ENCODE results near the gene ROBO1. TPM values are rescaled to one million over a fixed set of nuclear protein-coding genes. Genes with fewer than 3 reads are reported as not detected.

The ROBO1 gene
- total and polyA plus RNA-seq, 9 donors = 26.2 to 77.2 (median 38.7) TPM

GRCh38 chr3:78647726-78648125 is 1120.1 kb downstream of the ROBO1 start:
- Histone ChIP-seq H3K4me3 (ENCODE audit: low read length) (no peak overlapping the region), H3K9me3 (replicated peaks; ENCODE audit: control insufficient read depth, low read depth, low read length) (no peaks in the 10 kb centered on the region), H3K36me3 (ENCODE audit: control insufficient read depth, insufficient read depth, low read length) (no peaks in the 10 kb centered on the region), H3K27ac (ENCODE audit: low read length) (no peak overlapping the region), H3K27me3 (ENCODE audit: control insufficient read depth, insufficient read depth, low read length) (no peaks in the 10 kb centered on the region), H3K4me1 (ENCODE audit: control insufficient read depth, insufficient read depth, low read length) (no peaks in the 10 kb centered on the region)
- no peak for DNase-seq
- WGBS (ENCODE audit: insufficient coverage) = no CpG with 5 or more reads among the region's 2 CpGs

GRCh38 chr3:78645628-78646310 is 1122.0 kb downstream of the ROBO1 start:
- H3K9me3 ChIP-seq (replicated peaks; ENCODE audit: control insufficient read depth, low read depth, low read length) = no peaks in the 10 kb centered on the region
- H3K27ac ChIP-seq (ENCODE audit: low read length) = no peak overlapping the region
- no peaks in the 10 kb centered on the region for H3K27me3 ChIP-seq (ENCODE audit: control insufficient read depth, insufficient read depth, low read length)
- no peaks in the 10 kb centered on the region for H3K36me3 ChIP-seq (ENCODE audit: control insufficient read depth, insufficient read depth, low read length)
- H3K4me3 ChIP-seq (ENCODE audit: low read length) = no peak overlapping the region
- DNase-seq = peak; percentile 82
- H3K4me1 ChIP-seq (ENCODE audit: control insufficient read depth, insufficient read depth, low read length) = no peaks in the 10 kb centered on the region
- WGBS (ENCODE audit: insufficient coverage) = no CpG with 5 or more reads among the region's 4 CpGs

GRCh38 chr3:78644847-78645246 is 1123.0 kb downstream of the ROBO1 start:
- Histone ChIP-seq H3K4me1 (ENCODE audit: control insufficient read depth, insufficient read depth, low read length) (no peaks in the 10 kb centered on the region), H3K9me3 (replicated peaks; ENCODE audit: control insufficient read depth, low read depth, low read length) (no peaks in the 10 kb centered on the region), H3K36me3 (ENCODE audit: control insufficient read depth, insufficient read depth, low read length) (no peaks in the 10 kb centered on the region), H3K27me3 (ENCODE audit: control insufficient read depth, insufficient read depth, low read length) (no peaks in the 10 kb centered on the region), H3K27ac (ENCODE audit: low read length) (no peak overlapping the region), H3K4me3 (ENCODE audit: low read length) (no peak overlapping the region)
- WGBS (ENCODE audit: insufficient coverage) = no CpG with 5 or more reads among the region's 1 CpG
- no peak for DNase-seq

GRCh38 chr3:78642226-78643035 is 1125.4 kb downstream of the ROBO1 start:
- no peaks in the 10 kb centered on the region for H3K27me3 ChIP-seq (ENCODE audit: control insufficient read depth, insufficient read depth, low read length)
- H3K36me3 ChIP-seq (ENCODE audit: control insufficient read depth, insufficient read depth, low read length) = peaks cover 5% of the 10 kb centered on the region
- WGBS (ENCODE audit: insufficient coverage) = no CpG with 5 or more reads among the region's 3 CpGs
- no peaks in the 10 kb centered on the region for H3K9me3 ChIP-seq (replicated peaks; ENCODE audit: control insufficient read depth, low read depth, low read length)
- DNase-seq = peak; percentile 63
- no peak overlapping the region for H3K27ac ChIP-seq (ENCODE audit: low read length)
- H3K4me3 ChIP-seq (ENCODE audit: low read length) = no peak overlapping the region
- no peaks in the 10 kb centered on the region for H3K4me1 ChIP-seq (ENCODE audit: control insufficient read depth, insufficient read depth, low read length)

- Histone ChIP-seq H3K27me3 (ENCODE audit: control insufficient read depth, insufficient read depth, low read length) (no peaks in the 10 kb centered on the region), H3K9me3 (replicated peaks; ENCODE audit: control insufficient read depth, low read depth, low read length) (no peaks in the 10 kb centered on the region), H3K4me3 (ENCODE audit: low read length) (no peak overlapping the region), H3K4me1 (ENCODE audit: control insufficient read depth, insufficient read depth, low read length) (no peaks in the 10 kb centered on the region), H3K27ac (ENCODE audit: low read length) (no peak overlapping the region), H3K36me3 (ENCODE audit: control insufficient read depth, insufficient read depth, low read length) (peaks cover 7% of the 10 kb centered on the region)
- no peak for DNase-seq
- WGBS (ENCODE audit: insufficient coverage) = no CpG with 5 or more reads among the region's 2 CpGs
Measured at GRCh38 chr3:78641703-78642102, 1126.1 kb downstream of the ROBO1 start.

- Histone ChIP-seq H3K4me1 (ENCODE audit: control insufficient read depth, insufficient read depth, low read length) (no peaks in the 10 kb centered on the region), H3K36me3 (ENCODE audit: control insufficient read depth, insufficient read depth, low read length) (peaks cover 13% of the 10 kb centered on the region), H3K27me3 (ENCODE audit: control insufficient read depth, insufficient read depth, low read length) (no peaks in the 10 kb centered on the region), H3K9me3 (replicated peaks; ENCODE audit: control insufficient read depth, low read depth, low read length) (no peaks in the 10 kb centered on the region), H3K27ac (ENCODE audit: low read length) (no peak overlapping the region), H3K4me3 (ENCODE audit: low read length) (no peak overlapping the region)
- no CpG with 5 or more reads among the region's 3 CpGs for WGBS (ENCODE audit: insufficient coverage)
- DNase-seq = no peak
Measured at GRCh38 chr3:78634316-78634715, 1133.5 kb downstream of the ROBO1 start.

GRCh38 chr3:78633626-78634025 is 1134.2 kb downstream of the ROBO1 start:
- no peaks in the 10 kb centered on the region for H3K4me1 ChIP-seq (ENCODE audit: control insufficient read depth, insufficient read depth, low read length)
- H3K27me3 ChIP-seq (ENCODE audit: control insufficient read depth, insufficient read depth, low read length) = no peaks in the 10 kb centered on the region
- no peaks in the 10 kb centered on the region for H3K9me3 ChIP-seq (replicated peaks; ENCODE audit: control insufficient read depth, low read depth, low read length)
- H3K27ac ChIP-seq (ENCODE audit: low read length) = no peak overlapping the region
- H3K4me3 ChIP-seq (ENCODE audit: low read length) = no peak overlapping the region
- DNase-seq = no peak
- peaks cover 16% of the 10 kb centered on the region for H3K36me3 ChIP-seq (ENCODE audit: control insufficient read depth, insufficient read depth, low read length)
- WGBS (ENCODE audit: insufficient coverage) = no CpG with 5 or more reads among the region's 4 CpGs

- WGBS (ENCODE audit: insufficient coverage) = 74% methylated on average over 3 of the region's 6 CpGs
- H3K9me3 ChIP-seq (replicated peaks; ENCODE audit: control insufficient read depth, low read depth, low read length) = no peaks in the 10 kb centered on the region
- no peaks in the 10 kb centered on the region for H3K27me3 ChIP-seq (ENCODE audit: control insufficient read depth, insufficient read depth, low read length)
- H3K4me1 ChIP-seq (ENCODE audit: control insufficient read depth, insufficient read depth, low read length) = no peaks in the 10 kb centered on the region
- H3K4me3 ChIP-seq (ENCODE audit: low read length) = no peak overlapping the region
- no peak for DNase-seq
- H3K36me3 ChIP-seq (ENCODE audit: control insufficient read depth, insufficient read depth, low read length) = peaks cover 14% of the 10 kb centered on the region
- no peak overlapping the region for H3K27ac ChIP-seq (ENCODE audit: low read length)
Measured at GRCh38 chr3:78632925-78633553, 1134.8 kb downstream of the ROBO1 start.

- Histone ChIP-seq H3K36me3 (ENCODE audit: control insufficient read depth, insufficient read depth, low read length) (peaks cover 15% of the 10 kb centered on the region), H3K27ac (ENCODE audit: low read length) (no peak overlapping the region), H3K4me1 (ENCODE audit: control insufficient read depth, insufficient read depth, low read length) (no peaks in the 10 kb centered on the region), H3K4me3 (ENCODE audit: low read length) (no peak overlapping the region), H3K27me3 (ENCODE audit: control insufficient read depth, insufficient read depth, low read length) (no peaks in the 10 kb centered on the region), H3K9me3 (replicated peaks; ENCODE audit: control insufficient read depth, low read depth, low read length) (no peaks in the 10 kb centered on the region)
- no peak for DNase-seq
- 94% methylated on average over 3 of the region's 6 CpGs for whole genome bisulfite sequencing (ENCODE audit: insufficient coverage)
Measured at GRCh38 chr3:78629544-78629943, 1138.3 kb downstream of the ROBO1 start.

GRCh38 chr3:78621061-78621716 is 1146.6 kb downstream of the ROBO1 start:
- no peaks in the 10 kb centered on the region for H3K4me1 ChIP-seq (ENCODE audit: control insufficient read depth, insufficient read depth, low read length)
- H3K27ac ChIP-seq (ENCODE audit: low read length) = no peak overlapping the region
- no peak overlapping the region for H3K4me3 ChIP-seq (ENCODE audit: low read length)
- no peaks in the 10 kb centered on the region for H3K9me3 ChIP-seq (replicated peaks; ENCODE audit: control insufficient read depth, low read depth, low read length)
- H3K36me3 ChIP-seq (ENCODE audit: control insufficient read depth, insufficient read depth, low read length) = peaks cover 12% of the 10 kb centered on the region
- no peak for DNase-seq
- H3K27me3 ChIP-seq (ENCODE audit: control insufficient read depth, insufficient read depth, low read length) = no peaks in the 10 kb centered on the region
- no CpG with 5 or more reads among the region's 3 CpGs for whole genome bisulfite sequencing (ENCODE audit: insufficient coverage)
